HepG2 (cell line): ENCODE results near the gene SAMD14. TPM values are rescaled to one million over a fixed set of nuclear protein-coding genes. Genes with fewer than 3 reads are reported as not detected.

Experiments used
- KAT8 ChIP-seq: IDR thresholded peaks from 2 replicates; pipeline ENCODE4 v1.6.1; 2016; ENCODE audit warnings: missing genetic modification reagents, missing compliant biosample characterization
- MED13 ChIP-seq: sonication (generic); formaldehyde crosslinking; IDR thresholded peaks from 2 replicates; pipeline ENCODE4 v1.5.0; 2020; ENCODE audit warnings: missing genetic modification reagents
- NR2F6 ChIP-seq, 2 experiments: IDR thresholded peaks; 2 replicates each; pipeline ENCODE4 v1.6.1; 2016; ENCODE audit warnings: antibody characterized with exemption in 1 of 2, mild to moderate bottlenecking in 1 of 2
- RBAK ChIP-seq: sonication (generic); formaldehyde crosslinking; IDR thresholded peaks from 2 replicates; pipeline ENCODE4 v1.5.1; 2020; ENCODE audit warnings: mild to moderate bottlenecking, missing genetic modification reagents
- RXRB ChIP-seq: IDR thresholded peaks from 2 replicates; pipeline ENCODE4 v1.6.1; 2016; ENCODE audit warnings: borderline replicate concordance, missing genetic modification reagents, missing compliant biosample characterization
- SNAI1 ChIP-seq: sonication (generic); formaldehyde crosslinking; IDR thresholded peaks from 2 replicates; pipeline ENCODE4 v1.5.0; 2020; ENCODE audit warnings: mild to moderate bottlenecking, missing genetic modification reagents, borderline replicate concordance
- SP1 ChIP-seq, 2 experiments: fragments of 450-650 bp in 1 of 2; sonication (generic) in 1 of 2; formaldehyde crosslinking in 1 of 2; IDR thresholded peaks; 2 replicates each; pipeline versions ENCODE4 v1.4.0 to v1.6.1; 2016 to 2020; ENCODE audit warnings: missing genetic modification reagents in 1 of 2
- TIGD3 ChIP-seq: sonication (generic); formaldehyde crosslinking; IDR thresholded peaks from 2 replicates; pipeline ENCODE4 v1.5.1; 2020; ENCODE audit warnings: mild to moderate bottlenecking, missing genetic modification reagents, borderline replicate concordance
- ZC3H4 ChIP-seq: sonication (generic); formaldehyde crosslinking; IDR thresholded peaks from 2 replicates; pipeline ENCODE4 v1.4.0; 2020; ENCODE audit warnings: missing genetic modification reagents, borderline replicate concordance
- ZMAT5 ChIP-seq: sonication (generic); formaldehyde crosslinking; IDR thresholded peaks from 2 replicates; pipeline ENCODE4 v1.5.0; 2020; ENCODE audit warnings: mild to moderate bottlenecking, low read depth, missing genetic modification reagents, borderline replicate concordance
- ZMYM2 ChIP-seq: sonication (generic); formaldehyde crosslinking; IDR thresholded peaks from 2 replicates; pipeline ENCODE4 v1.8.0; 2022; ENCODE audit warnings: mild to moderate bottlenecking, missing genetic modification reagents
- ZMYM3 ChIP-seq: sonication (generic); formaldehyde crosslinking; IDR thresholded peaks from 2 replicates; pipeline ENCODE4 v1.5.1; 2020; ENCODE audit warnings: mild to moderate bottlenecking, missing genetic modification reagents
- ZNF644 ChIP-seq: IDR thresholded peaks from 2 replicates; pipeline ENCODE4 v1.6.1; 2016; ENCODE audit warnings: low read depth
- ZNF687 ChIP-seq: sonication (generic); formaldehyde crosslinking; IDR thresholded peaks from 2 replicates; pipeline ENCODE4 v1.5.1; 2020; ENCODE audit warnings: mild to moderate bottlenecking, missing genetic modification reagents, moderate library complexity
- ZNF703 ChIP-seq: sonication (generic); formaldehyde crosslinking; IDR thresholded peaks from 2 replicates; pipeline ENCODE4 v1.5.1; 2020; ENCODE audit warnings: missing genetic modification reagents, mild to moderate bottlenecking, moderate library complexity, borderline replicate concordance
- ZNF781 ChIP-seq: sonication (generic); formaldehyde crosslinking; IDR thresholded peaks from 2 replicates; pipeline ENCODE4 v1.5.1; 2020; ENCODE audit warnings: borderline replicate concordance, mild to moderate bottlenecking, missing genetic modification reagents; ENCODE audit errors: not compliant biosample characterization
- ZSCAN31 ChIP-seq: sonication (generic); formaldehyde crosslinking; IDR thresholded peaks from 2 replicates; pipeline ENCODE4 v1.5.0; 2020; ENCODE audit warnings: low read depth, mild to moderate bottlenecking, missing genetic modification reagents
- ZSCAN5A ChIP-seq: sonication (generic); formaldehyde crosslinking; IDR thresholded peaks from 2 replicates; pipeline ENCODE4 v1.8.0; 2022; ENCODE audit warnings: mild to moderate bottlenecking, missing genetic modification reagents, borderline replicate concordance
- polyA plus RNA-seq, 8 experiments: library from polyadenylated mRNA; depleted of rRNA in 3 of 8; stranded (reverse) in 7 of 8; unstranded in 1 of 8; fragments of >200 nt; fragmentation: Illumina TruSeq in 4 of 8; extraction: Trizol in 4 of 8; gene quantifications; 2 replicates each; pipeline versions ENCODE4 v1.2.1 to v1.2.3, GENCODE V29; 2011 to 2016; ENCODE audit warnings: low read depth in 4 of 8, missing spikeins in 1 of 8, mixed read lengths in 1 of 8; ENCODE audit not compliant: insufficient read depth in 1 of 8
- total RNA-seq, 5 experiments: library from RNA; depleted of rRNA; stranded (reverse); fragments of >200 nt; fragmentation: Illumina TruSeq; extraction: Trizol; gene quantifications; 2 replicates each; pipeline ENCODE4 v1.2.3, GENCODE V29; 2016; ENCODE audit warnings: low read depth in 1 of 5
- TF ChIP-seq, protein P1 (sequence below): sonication (generic); formaldehyde crosslinking; IDR thresholded peaks from 2 replicates; pipeline ENCODE4 v1.8.0; 2022; ENCODE audit warnings: mild to moderate bottlenecking, missing genetic modification reagents

SAMD14 gene
- total and polyA plus RNA-seq, 2 of the 13 experiments (the other 11 are each of a cell fraction or from before 2014, with no cell fraction given) = 0.07 to 0.22 TPM

DNA sequence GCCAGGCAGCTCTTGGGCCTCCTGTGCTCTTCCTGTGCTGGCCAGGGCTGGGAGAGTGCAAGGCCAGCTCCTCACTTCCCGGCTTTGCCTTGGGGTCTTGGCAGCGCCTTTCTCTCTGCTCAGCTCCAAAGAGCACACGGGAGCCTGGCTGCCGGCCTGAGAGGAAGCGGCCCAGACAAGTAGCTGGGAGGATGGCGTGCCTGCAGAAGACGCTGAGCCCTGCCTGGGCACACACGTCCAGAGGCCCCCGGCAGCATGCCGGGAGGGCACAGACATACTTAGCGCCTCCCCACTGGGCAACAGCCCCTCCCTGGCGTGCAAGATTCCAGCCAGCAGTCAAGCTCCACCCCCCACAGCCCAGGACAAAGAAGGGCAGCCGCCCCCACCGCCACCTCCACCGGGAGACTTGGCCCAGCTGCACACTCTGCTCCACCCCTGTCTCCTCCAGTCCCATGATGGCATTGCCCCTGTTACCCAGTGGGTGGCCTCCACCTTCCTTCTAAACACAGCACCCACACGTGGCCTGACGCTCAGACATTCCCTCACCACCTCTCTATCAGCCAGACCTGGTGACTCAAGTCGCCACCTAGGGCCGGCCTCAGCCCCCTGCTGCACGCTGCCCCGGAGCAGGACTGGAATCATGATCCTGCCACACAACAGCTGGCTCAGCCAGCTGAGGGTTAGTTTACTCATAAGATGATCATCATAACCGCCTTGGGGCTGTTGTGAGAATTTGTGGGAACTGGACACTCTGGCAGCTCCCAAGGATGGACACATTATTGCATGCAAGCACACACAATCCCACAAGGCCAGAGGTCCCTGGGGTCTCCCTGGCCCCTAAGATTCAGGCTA, 48.2 kb upstream of the SAMD14 start (continued):
- TF ChIP-seq ZNF687 (peak; percentile 95), NR2F6 (IDR thresholded peaks at IDR 0.05) (no peak), NR2F6 (CRISPR knock-in tag; IDR thresholded peaks at IDR 0.05) (no peak), ZC3H4 (no peak), ZMAT5 (CRISPR knock-in tag) (no peak), SNAI1 (CRISPR knock-in tag) (0 out of 2 replicates have a peak, but pooled peaks have one; percentile 31), ZNF703 (no peak), ZNF781 (CRISPR knock-in tag) (no peak), RBAK (CRISPR knock-in tag) (no peak), RXRB (CRISPR knock-in tag) (peak; percentile 50; the same call in 1 of the 2 replicates), TIGD3 (CRISPR knock-in tag) (no peak), ZSCAN31 (CRISPR knock-in tag) (no peak; the same call in 1 of the 2 replicates), MED13 (CRISPR knock-in tag) (no peak), SP1 (IDR thresholded peaks at IDR 0.05) (no peak), SP1 (CRISPR knock-in tag; IDR thresholded peaks at IDR 0.05) (peak; percentile 69), ZMYM3 (CRISPR knock-in tag) (peak; percentile 88), ZMYM2 (0 out of 2 replicates have a peak, but pooled peaks have one; percentile 35), ZSCAN5A (0 out of 2 replicates have a peak, but pooled peaks have one; percentile 28), ZNF644 (CRISPR knock-in tag) (peak; percentile 75), KAT8 (CRISPR knock-in tag) (peak; percentile 63; the same call in 1 of the 2 replicates)
- TF ChIP-seq, protein P1, sequence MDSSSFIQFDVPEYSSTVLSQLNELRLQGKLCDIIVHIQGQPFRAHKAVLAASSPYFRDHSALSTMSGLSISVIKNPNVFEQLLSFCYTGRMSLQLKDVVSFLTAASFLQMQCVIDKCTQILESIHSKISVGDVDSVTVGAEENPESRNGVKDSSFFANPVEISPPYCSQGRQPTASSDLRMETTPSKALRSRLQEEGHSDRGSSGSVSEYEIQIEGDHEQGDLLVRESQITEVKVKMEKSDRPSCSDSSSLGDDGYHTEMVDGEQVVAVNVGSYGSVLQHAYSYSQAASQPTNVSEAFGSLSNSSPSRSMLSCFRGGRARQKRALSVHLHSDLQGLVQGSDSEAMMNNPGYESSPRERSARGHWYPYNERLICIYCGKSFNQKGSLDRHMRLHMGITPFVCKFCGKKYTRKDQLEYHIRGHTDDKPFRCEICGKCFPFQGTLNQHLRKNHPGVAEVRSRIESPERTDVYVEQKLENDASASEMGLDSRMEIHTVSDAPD (CRISPR knock-in tag) = 0 out of 2 replicates have a peak, but pooled peaks have one; percentile 67
